ENCODE data around the gene SUCO. TPM values are rescaled to one million over a fixed set of nuclear protein-coding genes. Genes with fewer than 3 reads are reported as not detected.

Gene SUCO
- total RNA-seq, 1 donor, result 41.6 TPM

DNA sequence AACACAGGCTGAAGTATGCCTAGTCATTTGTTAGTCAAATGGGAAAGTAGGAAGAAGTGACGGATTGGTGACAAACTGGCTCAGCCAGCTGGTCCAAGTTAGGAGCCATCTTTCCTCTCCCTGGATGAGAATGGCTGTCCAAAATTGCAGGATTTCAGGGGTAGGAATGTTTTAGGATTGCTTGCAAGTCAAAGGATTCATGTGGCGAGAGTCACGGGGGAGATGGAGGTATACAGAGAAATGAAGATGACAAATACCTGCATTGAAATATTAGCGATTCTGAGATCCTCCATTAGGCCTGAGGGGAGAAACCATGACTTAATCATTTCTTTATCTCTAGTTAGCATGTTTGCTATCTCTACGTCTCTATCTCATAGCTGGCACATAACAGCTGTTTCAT is 47.3 kb upstream of the SUCO start:
- Histone ChIP-seq H3K4me3 (ENCODE audit: insufficient read depth, low read length) (no peak overlapping the region), H4K20me1 (ENCODE audit: insufficient read depth, low read length) (no peaks in the 10 kb centered on the region), H3K79me2 (ENCODE audit: insufficient read depth, low read length) (no peaks in the 10 kb centered on the region), H3K27ac (ENCODE audit: low read depth, low read length) (no peak overlapping the region), H3K4me1 (ENCODE audit: insufficient read depth, low read length) (no peaks in the 10 kb centered on the region), H3K27me3 (ENCODE audit: insufficient read depth, low read length) (peaks cover 42% of the 10 kb centered on the region), H3K4me2 (ENCODE audit: insufficient read depth, low read length) (no peak overlapping the region), H3K9me3 (ENCODE audit: low read depth, low read length) (no peaks in the 10 kb centered on the region), H3K36me3 (ENCODE audit: insufficient read depth, low read length) (no peaks in the 10 kb centered on the region), H2AFZ (ENCODE audit: low read length) (no peak overlapping the region)
- TF ChIP-seq, protein P1, sequence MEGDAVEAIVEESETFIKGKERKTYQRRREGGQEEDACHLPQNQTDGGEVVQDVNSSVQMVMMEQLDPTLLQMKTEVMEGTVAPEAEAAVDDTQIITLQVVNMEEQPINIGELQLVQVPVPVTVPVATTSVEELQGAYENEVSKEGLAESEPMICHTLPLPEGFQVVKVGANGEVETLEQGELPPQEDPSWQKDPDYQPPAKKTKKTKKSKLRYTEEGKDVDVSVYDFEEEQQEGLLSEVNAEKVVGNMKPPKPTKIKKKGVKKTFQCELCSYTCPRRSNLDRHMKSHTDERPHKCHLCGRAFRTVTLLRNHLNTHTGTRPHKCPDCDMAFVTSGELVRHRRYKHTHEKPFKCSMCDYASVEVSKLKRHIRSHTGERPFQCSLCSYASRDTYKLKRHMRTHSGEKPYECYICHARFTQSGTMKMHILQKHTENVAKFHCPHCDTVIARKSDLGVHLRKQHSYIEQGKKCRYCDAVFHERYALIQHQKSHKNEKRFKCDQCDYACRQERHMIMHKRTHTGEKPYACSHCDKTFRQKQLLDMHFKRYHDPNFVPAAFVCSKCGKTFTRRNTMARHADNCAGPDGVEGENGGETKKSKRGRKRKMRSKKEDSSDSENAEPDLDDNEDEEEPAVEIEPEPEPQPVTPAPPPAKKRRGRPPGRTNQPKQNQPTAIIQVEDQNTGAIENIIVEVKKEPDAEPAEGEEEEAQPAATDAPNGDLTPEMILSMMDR (IDR thresholded peaks at IDR 0.05; ENCODE audit: extremely low read depth, low read depth, low read length), result no peak
- no peak for DNase-seq (ENCODE audit: insufficient read length, low spot score, missing footprints)

DNA sequence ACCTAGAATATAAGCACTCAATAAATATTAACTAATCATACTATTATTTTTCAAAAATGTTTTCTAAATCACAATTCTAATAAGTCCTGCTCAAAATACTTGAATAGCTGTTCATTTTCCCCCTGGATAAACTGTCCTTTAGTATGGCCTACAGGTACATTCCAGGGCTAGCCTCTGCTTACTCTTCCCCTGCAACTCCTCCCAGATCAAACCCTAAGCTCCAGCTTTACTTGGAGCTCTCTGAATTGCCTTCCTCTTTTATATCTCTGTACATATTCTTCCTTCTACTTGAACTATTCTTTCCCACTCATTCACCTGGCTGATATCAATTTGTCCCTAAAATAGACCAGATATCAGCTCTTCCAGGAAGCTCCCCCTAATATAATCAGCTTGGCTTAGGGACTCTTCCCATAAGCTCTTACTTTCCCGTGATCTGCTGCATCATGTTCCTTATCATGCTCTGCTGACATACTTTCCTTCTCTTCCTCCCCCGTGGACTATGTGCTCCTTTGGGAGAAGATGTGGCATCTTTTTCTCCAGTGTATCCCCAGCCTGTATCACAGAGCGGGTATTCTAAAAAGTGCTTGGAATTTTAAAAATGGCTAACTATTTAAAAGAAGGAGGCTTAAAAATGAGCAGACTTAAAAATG is 46.0 kb upstream of the SUCO start:
- H4K20me1 ChIP-seq (ENCODE audit: insufficient read depth, low read length), result no peaks in the 10 kb centered on the region
- H3K4me2 ChIP-seq (ENCODE audit: insufficient read depth, low read length), result no peak overlapping the region
- DNase-seq (ENCODE audit: insufficient read length, low spot score, missing footprints), result no peak
- no peaks in the 10 kb centered on the region for H3K9me3 ChIP-seq (ENCODE audit: low read depth, low read length)
- H3K4me3 ChIP-seq (ENCODE audit: insufficient read depth, low read length), result no peak overlapping the region
- H3K79me2 ChIP-seq (ENCODE audit: insufficient read depth, low read length), result no peaks in the 10 kb centered on the region
- no peaks in the 10 kb centered on the region for H3K4me1 ChIP-seq (ENCODE audit: insufficient read depth, low read length)
- H3K36me3 ChIP-seq (ENCODE audit: insufficient read depth, low read length), result no peaks in the 10 kb centered on the region
- no peak overlapping the region for H3K27ac ChIP-seq (ENCODE audit: low read depth, low read length)
- peaks cover 42% of the 10 kb centered on the region for H3K27me3 ChIP-seq (ENCODE audit: insufficient read depth, low read length)
- H2AFZ ChIP-seq (ENCODE audit: low read length), result no peak overlapping the region
- TF ChIP-seq, protein P1 (IDR thresholded peaks at IDR 0.05; ENCODE audit: extremely low read depth, low read depth, low read length), result no peak

DNA sequence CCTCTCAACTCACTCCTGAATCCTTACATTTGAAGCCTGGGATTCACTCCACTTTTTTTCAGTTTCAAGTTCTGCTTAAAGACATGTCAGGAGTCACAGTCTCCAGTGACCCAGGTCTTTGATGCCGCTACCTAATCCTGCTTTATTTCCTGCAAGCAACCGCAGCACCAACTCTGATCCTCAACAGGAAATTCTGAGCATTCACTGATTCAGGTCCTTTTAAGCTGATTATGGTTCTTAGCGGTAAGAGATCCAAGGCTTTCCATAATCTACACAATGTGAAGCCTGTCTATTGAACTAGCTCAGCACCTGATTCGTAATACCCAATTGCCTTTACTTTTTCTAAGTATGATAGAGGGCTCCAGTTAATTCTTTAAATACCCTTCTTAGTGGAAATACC is 45.4 kb upstream of the SUCO start:
- DNase-seq (ENCODE audit: insufficient read length, low spot score, missing footprints), result peak; percentile 11
- no peak overlapping the region for H2AFZ ChIP-seq (ENCODE audit: low read length)
- TF ChIP-seq, protein P1 (IDR thresholded peaks at IDR 0.05; ENCODE audit: extremely low read depth, low read depth, low read length), result no peak
- no peak overlapping the region for H3K4me3 ChIP-seq (ENCODE audit: insufficient read depth, low read length)
- no peaks in the 10 kb centered on the region for H3K36me3 ChIP-seq (ENCODE audit: insufficient read depth, low read length)
- H3K4me1 ChIP-seq (ENCODE audit: insufficient read depth, low read length), result no peaks in the 10 kb centered on the region
- peaks cover 42% of the 10 kb centered on the region for H3K27me3 ChIP-seq (ENCODE audit: insufficient read depth, low read length)
- H3K79me2 ChIP-seq (ENCODE audit: insufficient read depth, low read length), result no peaks in the 10 kb centered on the region
- H3K27ac ChIP-seq (ENCODE audit: low read depth, low read length), result no peak overlapping the region
- no peaks in the 10 kb centered on the region for H4K20me1 ChIP-seq (ENCODE audit: insufficient read depth, low read length)
- no peaks in the 10 kb centered on the region for H3K9me3 ChIP-seq (ENCODE audit: low read depth, low read length)
- H3K4me2 ChIP-seq (ENCODE audit: insufficient read depth, low read length), result no peak overlapping the region

DNA sequence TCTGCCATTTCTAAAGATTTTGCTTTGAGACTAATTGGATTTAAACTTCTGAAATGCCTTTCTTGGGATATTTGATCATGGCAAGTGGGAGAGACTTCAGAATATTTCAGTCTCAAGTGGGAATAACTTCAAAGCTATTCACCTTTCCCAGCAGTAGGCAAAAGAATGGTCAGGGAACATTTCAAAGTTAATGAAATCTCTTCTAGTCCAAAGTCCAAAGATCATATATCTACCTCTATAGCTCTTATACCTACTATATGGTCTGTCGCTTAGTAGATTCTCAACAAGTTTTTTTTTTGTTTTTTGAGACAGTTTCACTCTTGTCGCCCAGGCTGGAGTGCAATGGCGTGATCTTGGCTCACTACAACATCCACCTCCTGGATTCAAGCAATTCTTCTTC is 44.6 kb upstream of the SUCO start:
- H3K9me3 ChIP-seq (ENCODE audit: low read depth, low read length), result no peaks in the 10 kb centered on the region
- H2AFZ ChIP-seq (ENCODE audit: low read length), result no peak overlapping the region
- no peak overlapping the region for H3K27ac ChIP-seq (ENCODE audit: low read depth, low read length)
- no peaks in the 10 kb centered on the region for H3K79me2 ChIP-seq (ENCODE audit: insufficient read depth, low read length)
- no peak overlapping the region for H3K4me3 ChIP-seq (ENCODE audit: insufficient read depth, low read length)
- TF ChIP-seq, protein P1 (IDR thresholded peaks at IDR 0.05; ENCODE audit: extremely low read depth, low read depth, low read length), result no peak
- no peak for DNase-seq (ENCODE audit: insufficient read length, low spot score, missing footprints)
- H3K4me1 ChIP-seq (ENCODE audit: insufficient read depth, low read length), result no peaks in the 10 kb centered on the region
- no peaks in the 10 kb centered on the region for H3K36me3 ChIP-seq (ENCODE audit: insufficient read depth, low read length)
- peaks cover 42% of the 10 kb centered on the region for H3K27me3 ChIP-seq (ENCODE audit: insufficient read depth, low read length)
- no peak overlapping the region for H3K4me2 ChIP-seq (ENCODE audit: insufficient read depth, low read length)
- no peaks in the 10 kb centered on the region for H4K20me1 ChIP-seq (ENCODE audit: insufficient read depth, low read length)
